Measurements from ENCODE around the gene ZNF367.

The ZNF367 gene

DNA sequence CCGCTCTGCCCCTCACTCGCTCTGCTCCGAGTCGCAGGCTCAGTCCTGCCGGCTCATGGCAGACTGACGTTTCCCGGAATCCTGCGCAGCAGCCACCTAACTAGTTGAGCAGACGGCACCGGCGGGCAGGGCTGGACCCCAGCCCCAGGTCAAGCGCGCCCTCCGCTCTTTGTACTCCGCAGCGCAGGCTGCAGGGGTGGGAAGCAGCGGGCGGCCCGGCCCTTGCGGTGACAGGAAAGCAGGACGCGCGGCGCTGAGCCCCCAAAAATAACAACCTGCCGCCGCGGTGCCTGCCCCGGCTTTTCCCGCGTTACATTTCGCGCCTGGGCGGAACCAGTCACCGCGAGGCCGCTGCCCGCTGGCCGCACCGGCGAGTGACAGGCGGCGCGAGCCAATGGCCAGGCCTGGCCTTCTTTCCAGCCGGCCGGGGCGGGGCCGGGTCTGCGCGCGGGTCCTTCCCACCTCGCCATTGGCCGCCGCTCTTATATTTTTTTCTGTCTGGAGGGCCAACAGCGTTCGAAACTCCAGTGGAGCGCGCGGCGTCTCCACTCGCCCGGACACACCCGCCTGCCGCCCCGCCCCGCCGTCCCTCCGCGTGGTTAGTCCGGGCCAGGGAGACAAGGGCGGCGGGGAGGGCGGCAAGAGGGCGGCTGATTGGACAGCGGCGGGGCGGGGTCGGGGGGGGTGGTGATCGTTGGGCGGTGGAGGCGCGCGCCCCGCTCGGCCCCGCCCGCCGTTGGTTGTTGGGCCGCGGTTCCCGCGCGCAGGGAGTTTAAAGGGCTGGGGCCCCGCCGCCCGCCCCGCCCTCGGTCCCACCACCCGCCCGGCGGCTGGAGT, at the start of gene ZNF367:
Gene ZNF367, minus strand, starts transcription at position 288 of the 837 bp plus-strand sequence. CDS start 338 bp downstream, outside the sequence.
- in situ Hi-C loops (cut with HindIII; ENCODE audit: low sequenced_read_pairs): no loop called here

GRCh38 chr9:96467784-96468183, 49.6 kb upstream of the ZNF367 start:
- in situ Hi-C loops (cut with HindIII; ENCODE audit: low sequenced_read_pairs): no loop called here

DNA sequence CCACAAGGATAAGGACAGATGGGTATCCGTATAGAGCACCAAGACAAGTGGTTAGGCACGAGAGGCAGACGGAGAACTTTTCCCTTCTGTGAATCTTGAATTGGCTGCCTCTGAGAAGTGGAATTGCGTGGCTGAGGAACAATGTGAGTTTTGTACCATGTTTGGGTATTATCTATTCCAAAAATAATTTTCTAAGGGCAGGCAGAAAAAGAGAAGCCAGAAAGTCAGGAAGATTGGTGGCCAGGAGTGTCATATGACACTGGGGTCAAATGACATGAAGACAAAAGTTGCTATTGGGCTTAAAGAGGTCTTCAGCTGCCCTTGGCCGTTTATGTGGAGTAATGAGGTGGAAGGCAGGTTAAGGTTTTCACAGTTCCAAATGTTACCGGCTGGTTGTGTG, 46.3 kb upstream of the ZNF367 start:
- in situ Hi-C loops (cut with HindIII; ENCODE audit: low sequenced_read_pairs): no loop called here

GRCh38 chr9:96462541-96462940, 44.4 kb upstream of the ZNF367 start:
- in situ Hi-C loops (cut with HindIII; ENCODE audit: low sequenced_read_pairs): no loop called here

DNA sequence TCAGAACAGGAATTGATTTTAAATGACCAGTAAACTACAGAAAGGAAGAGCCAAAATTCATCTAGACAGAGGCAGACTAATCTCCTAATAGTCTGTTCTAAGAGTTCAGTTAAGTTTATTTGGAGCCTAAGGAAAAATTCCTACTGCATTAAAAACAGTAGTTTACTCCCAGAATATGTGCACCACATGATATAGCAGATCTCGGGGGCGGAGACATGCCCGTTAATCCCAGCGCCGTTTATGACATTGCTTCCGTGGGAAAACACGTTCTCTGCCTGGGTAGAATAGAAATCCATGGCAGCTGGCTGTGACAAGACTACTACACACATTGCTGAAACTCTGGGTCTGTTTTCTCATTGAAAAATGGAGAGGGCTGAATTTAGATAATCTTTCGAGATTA, 43.2 kb upstream of the ZNF367 start:
- in situ Hi-C loops (cut with HindIII; ENCODE audit: low sequenced_read_pairs): no loop called here

DNA sequence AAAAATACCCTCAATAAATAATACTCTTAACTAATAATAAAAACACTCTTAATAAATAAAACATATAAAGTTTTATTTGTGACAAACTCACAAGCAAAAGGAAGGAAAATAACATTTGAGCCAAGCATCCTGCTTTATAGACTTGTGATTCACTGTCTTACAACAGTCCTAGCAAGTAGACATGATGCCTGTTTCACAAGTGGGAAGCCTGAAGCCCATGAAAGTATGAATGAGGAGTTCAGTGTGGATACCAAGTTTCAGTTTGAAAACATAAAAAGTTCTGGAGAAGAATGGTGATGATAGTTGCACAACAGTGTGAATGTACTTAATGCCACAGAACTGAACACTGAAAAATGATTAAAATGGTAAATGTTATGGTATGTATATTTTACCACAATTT, 42.7 kb upstream of the ZNF367 start:
- in situ Hi-C loops (cut with HindIII; ENCODE audit: low sequenced_read_pairs): no loop called here

DNA sequence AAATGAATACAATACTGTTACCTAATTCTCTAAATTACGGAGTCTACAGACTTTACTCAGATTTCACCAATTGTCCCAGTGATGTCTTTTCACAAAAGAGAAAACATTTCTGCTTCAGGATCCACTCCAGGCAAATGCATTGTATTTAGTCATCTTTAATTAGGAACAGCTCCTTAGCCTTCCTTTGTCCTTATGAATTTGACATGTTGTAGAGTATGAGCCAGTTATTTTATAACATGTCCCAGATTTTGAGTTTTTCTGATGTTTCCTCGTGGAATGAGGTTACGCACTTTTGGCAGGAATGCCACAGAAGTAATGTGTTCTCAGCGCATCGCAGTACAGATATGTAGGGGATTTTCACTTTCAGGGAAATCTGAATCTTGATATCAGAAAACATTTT, 42.3 kb upstream of the ZNF367 start:
- in situ Hi-C loops (cut with HindIII; ENCODE audit: low sequenced_read_pairs): no loop called here

GRCh38 chr9:96459268-96460007, 41.3 kb upstream of the ZNF367 start:
- in situ Hi-C loops (cut with HindIII; ENCODE audit: low sequenced_read_pairs): no loop called here

- in situ Hi-C loops (cut with HindIII; ENCODE audit: low sequenced_read_pairs): no loop called here
Measured at GRCh38 chr9:96458226-96458625, 40.1 kb upstream of the ZNF367 start.

- in situ Hi-C loops (cut with HindIII; ENCODE audit: low sequenced_read_pairs): no loop called here
Measured at GRCh38 chr9:96457266-96457665, 39.1 kb upstream of the ZNF367 start.

DNA sequence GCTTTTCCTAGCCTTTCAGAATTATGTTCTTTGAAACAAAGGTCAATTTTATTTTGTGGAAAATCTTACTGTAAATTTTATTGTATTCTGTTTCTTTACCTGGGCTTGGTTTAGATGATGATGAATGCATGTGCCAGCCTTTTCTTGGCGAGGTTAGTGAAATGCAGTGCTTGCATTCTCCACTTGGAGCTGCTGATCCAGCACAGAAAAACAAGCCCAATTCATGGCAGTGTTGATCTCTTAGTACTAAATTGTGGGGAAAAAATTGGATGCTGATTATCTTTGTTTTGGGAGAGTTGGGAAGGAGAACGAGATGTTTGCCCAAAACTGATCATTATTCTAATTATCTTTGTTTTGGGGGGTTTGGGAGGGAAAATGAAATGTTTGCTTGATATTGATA, 35.5 kb upstream of the ZNF367 start:
- in situ Hi-C loops (cut with HindIII; ENCODE audit: low sequenced_read_pairs): no loop called here

DNA sequence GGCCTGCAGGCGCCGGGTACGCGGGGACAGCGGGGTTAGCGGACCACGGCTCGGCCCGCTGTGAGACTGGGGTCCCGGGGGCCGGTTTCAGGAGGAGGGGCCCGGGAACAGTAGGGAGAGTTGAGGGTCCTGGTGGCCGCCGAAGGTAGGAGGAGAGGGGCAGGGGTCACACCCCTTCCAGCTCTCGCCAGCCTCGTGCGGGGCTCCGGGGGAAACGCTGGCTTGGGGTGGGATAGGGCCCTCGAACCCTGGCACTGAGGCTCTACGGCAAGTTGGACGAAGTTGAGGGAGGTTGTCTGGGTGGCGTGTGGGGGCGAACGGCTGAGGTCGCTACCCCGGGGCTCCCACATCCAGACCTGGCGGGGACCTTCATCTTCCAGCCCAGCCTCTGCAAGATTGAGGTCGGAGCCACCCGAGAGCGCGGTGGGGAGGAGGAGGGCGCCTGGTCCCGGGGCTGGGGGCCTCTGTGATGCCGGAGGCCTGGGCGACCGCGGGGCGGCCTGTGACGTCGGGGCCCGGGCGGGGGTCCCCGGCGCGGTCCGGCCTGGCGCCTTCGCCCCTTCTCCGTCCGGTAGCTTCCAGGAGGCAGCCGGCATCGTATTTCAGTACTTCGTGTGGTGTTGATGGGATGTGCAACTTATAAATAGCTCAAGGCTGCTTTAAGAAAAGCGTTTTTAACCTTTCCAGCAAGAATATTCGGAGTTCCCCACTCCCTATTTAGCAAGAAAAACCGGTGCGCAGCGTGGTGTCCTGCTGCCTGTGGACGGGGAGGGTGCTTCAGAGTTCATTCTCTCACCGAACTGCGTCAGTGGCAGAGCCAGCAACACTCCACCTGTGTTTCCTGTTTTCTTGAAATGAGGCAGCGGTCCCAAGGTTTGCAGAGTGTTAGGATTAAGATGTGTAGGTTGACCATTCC, 32.7 kb upstream of the ZNF367 start:
- in situ Hi-C loops (cut with HindIII; ENCODE audit: low sequenced_read_pairs): no loop called here

DNA sequence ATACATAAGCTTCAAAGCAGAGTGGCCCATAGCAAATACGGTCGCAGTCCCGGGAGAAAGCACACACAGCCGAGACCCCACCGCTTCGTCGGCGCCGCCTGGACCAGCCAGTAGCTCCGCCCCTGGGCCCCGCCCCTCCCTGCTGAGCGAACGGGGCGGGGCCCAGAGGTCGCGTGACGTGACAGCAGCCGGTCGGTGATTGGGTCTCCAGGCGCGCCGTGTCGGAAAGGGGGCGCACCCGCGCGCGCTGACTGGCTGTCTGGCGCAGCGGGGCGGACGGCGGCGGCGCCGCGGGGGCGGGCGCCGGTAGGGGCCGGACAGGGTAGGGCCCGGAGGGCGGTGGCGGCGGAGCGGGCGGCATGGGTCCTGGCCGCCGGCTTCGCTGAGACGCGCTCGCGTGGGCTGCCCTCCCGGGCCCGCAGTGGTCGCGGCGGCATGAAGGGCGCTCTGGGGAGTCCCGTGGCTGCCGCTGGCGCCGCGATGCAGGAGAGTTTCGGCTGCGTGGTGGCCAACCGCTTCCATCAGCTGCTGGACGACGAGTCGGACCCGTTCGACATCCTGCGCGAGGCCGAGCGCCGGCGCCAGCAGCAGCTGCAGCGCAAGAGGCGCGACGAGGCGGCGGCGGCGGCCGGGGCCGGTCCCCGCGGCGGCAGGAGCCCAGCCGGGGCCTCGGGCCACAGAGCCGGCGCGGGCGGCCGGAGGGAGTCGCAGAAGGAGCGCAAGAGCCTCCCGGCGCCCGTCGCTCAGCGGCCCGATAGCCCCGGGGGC, 31.9 kb upstream of the ZNF367 start, which contains the start of gene HABP4:
Gene HABP4, plus strand, starts transcription at position 325 of the 768 bp plus-strand sequence. Its CDS starts 111 bp downstream, at position 436.
- in situ Hi-C loops (cut with HindIII; ENCODE audit: low sequenced_read_pairs): no loop called here

DNA sequence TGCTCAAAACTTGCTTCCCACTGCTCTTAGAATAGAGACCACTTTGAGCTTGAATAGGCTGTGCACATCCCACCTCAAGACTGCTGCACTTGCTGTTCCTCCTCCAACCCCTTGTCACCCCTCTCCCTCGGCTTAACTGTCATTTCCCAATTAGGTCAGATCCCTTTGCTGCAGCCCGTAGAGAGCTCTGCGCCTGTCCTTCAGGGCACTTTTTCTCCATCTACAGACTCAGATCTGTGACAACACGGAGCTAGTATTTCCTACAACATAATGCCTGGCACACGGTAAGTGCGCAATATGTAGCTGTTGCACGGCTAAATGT, 31.3 kb upstream of the ZNF367 start:
- in situ Hi-C loops (cut with HindIII; ENCODE audit: low sequenced_read_pairs): no loop called here

- in situ Hi-C loops (cut with HindIII; ENCODE audit: low sequenced_read_pairs): no loop called here
Measured at GRCh38 chr9:96448546-96449170, 30.5 kb upstream of the ZNF367 start.

- in situ Hi-C loops (cut with HindIII; ENCODE audit: low sequenced_read_pairs): no loop called here
Measured at GRCh38 chr9:96447406-96447805, 29.2 kb upstream of the ZNF367 start.

- in situ Hi-C loops (cut with HindIII; ENCODE audit: low sequenced_read_pairs): no loop called here
Measured at GRCh38 chr9:96442491-96442890, 24.3 kb upstream of the ZNF367 start.

DNA sequence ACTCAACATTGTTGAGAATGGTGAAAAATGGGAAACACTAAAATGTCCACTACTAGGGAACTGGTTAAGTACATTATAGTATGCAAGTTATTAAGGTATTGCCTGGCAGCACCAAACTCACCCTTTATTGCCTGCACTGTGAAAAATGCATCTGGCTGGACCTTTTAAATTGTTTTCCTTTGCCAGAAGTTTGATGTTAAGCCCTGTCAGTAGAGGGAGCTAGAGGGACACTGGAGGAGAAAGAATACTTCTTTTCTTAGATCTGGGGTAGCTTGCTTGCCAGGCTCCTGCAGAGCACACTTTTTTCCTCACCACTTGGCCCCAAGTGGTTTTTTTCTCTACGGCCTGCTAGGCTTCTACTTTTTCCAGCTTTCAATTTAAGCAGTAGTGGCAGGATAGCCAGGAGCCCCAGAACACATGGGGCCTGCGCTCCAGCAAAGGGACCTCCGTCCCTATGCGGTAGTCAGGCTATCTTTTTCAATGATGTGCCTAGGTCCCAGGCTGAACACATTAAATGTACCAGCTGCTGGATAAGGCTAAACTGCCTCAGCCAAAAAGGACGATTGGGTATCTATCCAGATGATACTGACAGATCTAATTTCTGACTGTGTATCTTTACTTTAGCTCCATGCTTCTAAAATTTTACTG, 23.8 kb upstream of the ZNF367 start:
- in situ Hi-C loops (cut with HindIII; ENCODE audit: low sequenced_read_pairs): no loop called here

DNA sequence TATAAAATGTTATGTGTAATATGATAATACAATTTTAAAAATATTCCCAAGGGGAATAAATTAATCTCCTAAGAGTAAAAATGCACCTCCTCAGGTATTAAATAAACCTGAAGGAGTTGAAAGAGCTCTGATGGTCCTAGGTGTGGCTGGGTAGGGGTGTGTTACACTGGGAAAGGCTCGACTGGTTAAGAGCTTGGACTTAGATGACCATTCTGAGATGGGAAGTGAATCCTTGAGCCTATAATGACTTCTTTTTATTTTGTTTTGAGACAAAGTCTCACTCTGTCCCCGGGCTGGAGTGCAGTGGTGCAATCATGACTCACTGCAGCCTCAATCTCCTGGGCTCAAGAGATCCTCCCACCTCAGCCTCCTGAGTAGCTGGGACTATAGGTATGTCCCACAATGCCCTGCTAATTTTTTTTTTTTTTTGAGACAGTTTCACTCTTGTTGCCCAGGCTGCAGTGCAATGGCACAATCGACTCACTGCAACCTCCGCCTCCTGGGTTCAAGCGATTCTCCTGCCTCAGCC, 22.6 kb upstream of the ZNF367 start:
- in situ Hi-C loops (cut with HindIII; ENCODE audit: low sequenced_read_pairs): no loop called here

Data from DLD1 (cell line).